ENCODE results near the gene ECM1. TPM values are rescaled to one million over a fixed set of nuclear protein-coding genes. Genes with fewer than 3 reads are reported as not detected.

ECM1 gene
- total and polyA plus RNA-seq, 2 donors, result 0.71 to 4.6 TPM

DNA sequence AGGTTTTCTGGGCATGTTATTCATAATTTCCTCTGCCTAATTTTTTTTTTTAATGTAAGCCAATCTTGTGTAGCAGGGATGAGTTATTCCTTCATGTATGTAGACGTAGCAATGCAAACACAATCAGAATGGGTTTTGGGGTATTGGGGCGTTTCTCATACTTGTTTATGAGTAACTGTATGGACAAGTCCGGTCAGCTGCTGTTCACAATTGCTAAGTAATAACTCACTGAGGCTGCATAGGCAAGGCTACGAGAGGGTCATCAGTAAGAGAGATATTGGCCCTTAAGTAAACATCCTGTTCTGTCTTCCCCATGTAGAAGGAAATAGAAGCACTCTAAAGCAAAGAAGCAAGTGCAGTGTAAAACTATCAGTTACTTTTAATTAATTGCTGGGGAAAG is 30.2 kb upstream of the ECM1 start:
- Histone ChIP-seq H3K4me3 (ENCODE audit: low read length in 2 of 2) (no peak overlapping the region), H3K4me1 (ENCODE audit: control insufficient read depth in 2 of 2, insufficient read depth in 2 of 2, low read length in 2 of 2) (no peaks in the 10 kb centered on the region), H3K9me3 (ENCODE audit: control insufficient read depth in 2 of 2, insufficient read depth in 1 of 2, low read length in 1 of 2) (no peaks in the 10 kb centered on the region), H3K36me3 (ENCODE audit: control insufficient read depth in 2 of 2, insufficient read depth in 2 of 2, low read length in 1 of 2) (peaks cover 4 to 16% of the 10 kb centered on the region in 2 donors), H3K27me3 (ENCODE audit: control insufficient read depth in 2 of 2, insufficient read depth in 1 of 2, low read length in 1 of 2) (no peaks in the 10 kb centered on the region), H3K27ac (ENCODE audit: low read depth in 1 of 2, low read length in 1 of 2) (no peak overlapping the region)
- 87% methylated on average over 4 of the region's 4 CpGs for WGBS
- no peak for DNase-seq (ENCODE audit: low read depth in 6 of 9, low spot score in 9 of 9)

DNA sequence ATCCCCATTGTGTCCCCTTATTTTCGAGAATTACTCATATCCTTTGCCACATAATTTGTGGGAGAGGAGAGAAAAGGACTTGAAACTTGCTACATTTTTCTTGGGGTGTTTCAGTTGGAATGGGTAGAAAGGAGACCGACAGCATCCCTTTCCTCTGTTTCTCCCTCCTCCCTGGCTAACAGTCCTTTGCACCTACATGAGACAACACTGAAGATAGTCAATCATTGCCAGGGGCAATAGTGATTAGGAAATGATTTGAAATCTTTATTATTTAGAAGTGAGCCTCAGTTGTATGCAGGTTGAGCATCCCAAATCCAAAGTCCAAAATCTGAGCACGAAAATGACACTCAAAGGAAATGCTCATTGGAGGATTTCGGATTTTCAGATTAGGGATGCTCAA is 28.5 kb upstream of the ECM1 start:
- H3K4me3 ChIP-seq (ENCODE audit: low read length in 2 of 2), result no peak overlapping the region
- H3K9me3 ChIP-seq (ENCODE audit: control insufficient read depth in 2 of 2, insufficient read depth in 1 of 2, low read length in 1 of 2), result no peaks in the 10 kb centered on the region
- H3K4me1 ChIP-seq (ENCODE audit: control insufficient read depth in 2 of 2, insufficient read depth in 2 of 2, low read length in 2 of 2), result no peaks in the 10 kb centered on the region
- no peak for DNase-seq (ENCODE audit: low read depth in 6 of 9, low spot score in 9 of 9)
- WGBS, result 87% methylated on average over 4 of the region's 4 CpGs
- no peaks in the 10 kb centered on the region for H3K27me3 ChIP-seq (ENCODE audit: control insufficient read depth in 2 of 2, insufficient read depth in 1 of 2, low read length in 1 of 2)
- H3K36me3 ChIP-seq (ENCODE audit: control insufficient read depth in 2 of 2, insufficient read depth in 2 of 2, low read length in 1 of 2), result peaks cover 0 to 5% of the 10 kb centered on the region in 2 donors
- no peak overlapping the region for H3K27ac ChIP-seq (ENCODE audit: low read depth in 1 of 2, low read length in 1 of 2)

- no peak overlapping the region for H3K4me3 ChIP-seq (ENCODE audit: low read length in 2 of 2)
- WGBS, result 84% methylated on average over 2 of the region's 2 CpGs
- peaks cover 0 to 2% of the 10 kb centered on the region in 2 donors for H3K36me3 ChIP-seq (ENCODE audit: control insufficient read depth in 2 of 2, insufficient read depth in 2 of 2, low read length in 1 of 2)
- no peak for DNase-seq (ENCODE audit: low read depth in 6 of 9, low spot score in 9 of 9)
- no peak overlapping the region for H3K27ac ChIP-seq (ENCODE audit: low read depth in 1 of 2, low read length in 1 of 2)
- H3K4me1 ChIP-seq (ENCODE audit: control insufficient read depth in 2 of 2, insufficient read depth in 2 of 2, low read length in 2 of 2), result no peaks in the 10 kb centered on the region
- no peaks in the 10 kb centered on the region for H3K27me3 ChIP-seq (ENCODE audit: control insufficient read depth in 2 of 2, insufficient read depth in 1 of 2, low read length in 1 of 2)
- no peaks in the 10 kb centered on the region for H3K9me3 ChIP-seq (ENCODE audit: control insufficient read depth in 2 of 2, insufficient read depth in 1 of 2, low read length in 1 of 2)
Observed at GRCh38 chr1:150479927-150480352, 28.0 kb upstream of the ECM1 start.

- 96% methylated on average over 5 of the region's 5 CpGs for WGBS
- H3K27ac ChIP-seq (ENCODE audit: low read depth in 1 of 2, low read length in 1 of 2), result no peak overlapping the region
Observed at GRCh38 chr1:150484431-150484830, 23.5 kb upstream of the ECM1 start.

DNA sequence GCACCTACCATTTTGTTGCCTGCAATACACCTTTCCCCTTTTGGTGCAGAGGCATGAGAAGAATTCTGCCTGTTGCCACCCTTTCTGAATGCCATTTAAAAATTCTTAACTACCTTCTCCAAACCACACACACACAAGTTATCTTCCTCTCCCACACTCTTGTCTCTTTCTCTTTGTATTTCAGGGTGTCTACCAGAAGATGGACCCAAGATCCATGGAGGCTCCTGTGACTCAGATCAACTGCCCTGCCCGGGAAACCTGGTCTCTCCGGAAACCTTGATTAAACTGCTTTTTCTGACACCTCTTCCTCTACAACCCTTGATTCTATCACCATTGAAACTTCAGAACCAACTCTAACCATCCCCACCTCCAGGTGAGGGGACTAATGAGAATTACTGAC is 23.0 kb upstream of the ECM1 start:
- H3K4me1 ChIP-seq (ENCODE audit: control insufficient read depth in 2 of 2, insufficient read depth in 2 of 2, low read length in 2 of 2), result peaks cover 6 to 8% of the 10 kb centered on the region in 2 donors
- no peak overlapping the region for H3K27ac ChIP-seq (ENCODE audit: low read depth in 1 of 2, low read length in 1 of 2)
- H3K27me3 ChIP-seq (ENCODE audit: control insufficient read depth in 2 of 2, insufficient read depth in 1 of 2, low read length in 1 of 2), result no peaks in the 10 kb centered on the region
- WGBS, result 67% methylated on average over 2 of the region's 2 CpGs
- H3K36me3 ChIP-seq (ENCODE audit: control insufficient read depth in 2 of 2, insufficient read depth in 2 of 2, low read length in 1 of 2), result peaks cover 0 to 4% of the 10 kb centered on the region in 2 donors
- H3K4me3 ChIP-seq (ENCODE audit: low read length in 2 of 2), result no peak overlapping the region
- no peaks in the 10 kb centered on the region for H3K9me3 ChIP-seq (ENCODE audit: control insufficient read depth in 2 of 2, insufficient read depth in 1 of 2, low read length in 1 of 2)
- DNase-seq (ENCODE audit: low read depth in 6 of 9, low spot score in 9 of 9), result no peak

More at GRCh38 chr1:150484431-150484830, 23.5 kb upstream of the ECM1 start:
- Histone ChIP-seq H3K9me3 (ENCODE audit: control insufficient read depth in 2 of 2, insufficient read depth in 1 of 2, low read length in 1 of 2) (no peaks in the 10 kb centered on the region), H3K27me3 (ENCODE audit: control insufficient read depth in 2 of 2, insufficient read depth in 1 of 2, low read length in 1 of 2) (no peaks in the 10 kb centered on the region), H3K36me3 (ENCODE audit: control insufficient read depth in 2 of 2, insufficient read depth in 2 of 2, low read length in 1 of 2) (peaks cover 0 to 4% of the 10 kb centered on the region in 2 donors), H3K4me3 (ENCODE audit: low read length in 2 of 2) (no peak overlapping the region), H3K4me1 (ENCODE audit: control insufficient read depth in 2 of 2, insufficient read depth in 2 of 2, low read length in 2 of 2) (peaks cover 6 to 8% of the 10 kb centered on the region in 2 donors)
- no peak for DNase-seq (ENCODE audit: low read depth in 6 of 9, low spot score in 9 of 9)

DNA sequence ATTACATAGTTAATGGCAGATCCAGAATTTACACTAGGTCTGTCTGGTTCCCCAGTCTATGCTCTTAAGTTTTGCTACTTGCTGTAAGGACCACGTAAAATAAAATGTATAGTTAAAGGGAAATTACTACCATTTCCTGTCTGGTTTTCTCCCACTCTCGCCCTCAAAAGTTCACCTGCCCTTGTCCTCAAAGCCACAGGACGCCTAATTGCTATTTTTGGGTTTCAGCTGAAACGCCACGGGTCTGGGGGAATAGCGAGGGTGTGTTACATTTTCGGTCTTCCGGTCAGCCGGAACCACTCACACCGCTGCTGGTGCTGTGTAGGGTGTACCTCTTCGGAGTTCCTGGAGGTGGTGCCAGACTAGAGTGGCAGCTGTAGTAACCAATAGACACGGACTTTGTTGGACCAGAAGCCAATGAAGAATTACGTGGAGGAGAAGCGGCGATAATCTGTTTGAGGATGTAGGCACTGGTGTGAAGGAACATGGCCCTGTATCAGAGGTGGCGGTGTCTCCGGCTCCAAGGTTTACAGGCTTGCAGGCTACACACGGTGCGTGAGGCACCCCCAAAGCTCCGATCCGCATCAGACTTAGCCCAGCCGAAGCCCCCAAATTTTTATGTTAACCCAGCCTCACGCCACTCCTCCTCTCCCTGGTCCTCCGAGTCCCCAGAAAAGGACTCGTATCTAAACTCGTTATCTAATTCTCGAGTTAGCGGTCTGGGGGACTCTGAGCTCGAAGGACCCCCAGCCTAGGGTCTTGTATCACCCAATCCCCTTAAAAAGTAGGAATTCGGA is 20.7 kb upstream of the ECM1 start, which contains the start of gene TARS2:
TARS2 (plus strand) TSS at position 454 of the 797 bp plus-strand sequence; CDS start at position 486, 32 bp downstream.
- Histone ChIP-seq H3K27ac (ENCODE audit: low read depth in 1 of 2, low read length in 1 of 2) (peak within 1 kb of the TSS; percentile 60 to 81), H3K4me1 (ENCODE audit: control insufficient read depth in 2 of 2, insufficient read depth in 2 of 2, low read length in 2 of 2) (peaks cover 6 to 8% of the 10 kb centered on the region in 2 donors), H3K36me3 (ENCODE audit: control insufficient read depth in 2 of 2, insufficient read depth in 2 of 2, low read length in 1 of 2) (peaks cover 13 to 17% of the 10 kb centered on the region in 2 donors), H3K9me3 (ENCODE audit: control insufficient read depth in 2 of 2, insufficient read depth in 1 of 2, low read length in 1 of 2) (no peaks in the 10 kb centered on the region), H3K27me3 (ENCODE audit: control insufficient read depth in 2 of 2, insufficient read depth in 1 of 2, low read length in 1 of 2) (no peaks in the 10 kb centered on the region), H3K4me3 (ENCODE audit: low read length in 2 of 2) (peak within 1 kb of the TSS; percentile 68 to 87)
- DNase-seq (ENCODE audit: low read depth in 6 of 9, low spot score in 9 of 9), result peak; percentile 88 to 99 (median 97)
- under 1% methylated on average over 30 of the region's 30 CpGs for WGBS

DNA sequence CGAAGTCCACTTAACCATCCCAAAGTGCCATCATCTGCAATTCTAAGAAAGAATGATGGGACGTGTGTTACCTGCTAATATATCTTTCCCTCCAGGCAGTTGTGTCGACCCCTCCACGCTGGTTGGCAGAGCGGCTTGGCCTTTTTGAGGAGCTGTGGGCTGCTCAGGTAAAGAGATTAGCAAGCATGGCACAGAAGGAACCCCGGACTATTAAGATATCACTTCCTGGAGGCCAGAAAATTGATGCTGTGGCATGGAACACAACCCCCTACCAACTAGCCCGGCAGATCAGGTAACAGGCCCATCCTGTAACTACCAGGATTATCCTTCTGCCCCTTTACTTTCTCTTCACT is 20.2 kb upstream of the ECM1 start:
- Histone ChIP-seq H3K4me3 (ENCODE audit: low read length in 2 of 2) (peak overlapping the region; percentile 68 to 87), H3K27me3 (ENCODE audit: control insufficient read depth in 2 of 2, insufficient read depth in 1 of 2, low read length in 1 of 2) (no peaks in the 10 kb centered on the region), H3K9me3 (ENCODE audit: control insufficient read depth in 2 of 2, insufficient read depth in 1 of 2, low read length in 1 of 2) (no peaks in the 10 kb centered on the region), H3K4me1 (ENCODE audit: control insufficient read depth in 2 of 2, insufficient read depth in 2 of 2, low read length in 2 of 2) (peaks cover 6 to 8% of the 10 kb centered on the region in 2 donors), H3K27ac (ENCODE audit: low read depth in 1 of 2, low read length in 1 of 2) (no peak overlapping the region), H3K36me3 (ENCODE audit: control insufficient read depth in 2 of 2, insufficient read depth in 2 of 2, low read length in 1 of 2) (peaks cover 17 to 22% of the 10 kb centered on the region in 2 donors)
- 6% methylated on average over 7 of the region's 7 CpGs for WGBS
- peak in 3 of 9 donors; percentile 4 to 13 (median 6) for DNase-seq (ENCODE audit: low read depth in 6 of 9, low spot score in 9 of 9)

DNA sequence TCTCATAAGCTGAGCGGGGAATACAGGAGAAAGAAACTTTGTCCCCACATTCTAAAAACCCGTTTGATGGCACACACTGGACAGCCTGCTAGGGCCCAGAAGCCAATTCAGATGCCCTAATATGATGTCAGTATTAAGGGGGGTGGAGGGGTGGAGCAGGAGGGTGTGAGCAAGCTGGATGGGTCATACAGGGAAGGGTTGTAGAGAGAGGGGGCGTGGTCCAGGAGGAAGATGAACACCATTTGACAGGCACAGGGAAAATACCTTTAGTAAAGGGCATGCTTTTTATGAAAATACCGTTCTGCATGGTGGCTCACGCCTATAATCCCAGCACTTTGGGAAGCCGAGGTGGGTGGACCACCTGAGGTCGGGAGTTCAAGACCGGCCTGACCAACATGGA is 14.7 kb upstream of the ECM1 start:
- H3K4me3 ChIP-seq (ENCODE audit: low read length in 2 of 2), result no peak overlapping the region
- no peak for DNase-seq (ENCODE audit: low read depth in 6 of 9, low spot score in 9 of 9)
- H3K36me3 ChIP-seq (ENCODE audit: control insufficient read depth in 2 of 2, insufficient read depth in 2 of 2, low read length in 1 of 2), result peaks cover 36 to 45% of the 10 kb centered on the region in 2 donors
- H3K9me3 ChIP-seq (ENCODE audit: control insufficient read depth in 2 of 2, insufficient read depth in 1 of 2, low read length in 1 of 2), result no peaks in the 10 kb centered on the region
- H3K27me3 ChIP-seq (ENCODE audit: control insufficient read depth in 2 of 2, insufficient read depth in 1 of 2, low read length in 1 of 2), result no peaks in the 10 kb centered on the region
- 98% methylated on average over 8 of the region's 8 CpGs for WGBS
- no peak overlapping the region for H3K27ac ChIP-seq (ENCODE audit: low read depth in 1 of 2, low read length in 1 of 2)
- H3K4me1 ChIP-seq (ENCODE audit: control insufficient read depth in 2 of 2, insufficient read depth in 2 of 2, low read length in 2 of 2), result peaks cover under 1 to 1% of the 10 kb centered on the region in 2 donors

DNA sequence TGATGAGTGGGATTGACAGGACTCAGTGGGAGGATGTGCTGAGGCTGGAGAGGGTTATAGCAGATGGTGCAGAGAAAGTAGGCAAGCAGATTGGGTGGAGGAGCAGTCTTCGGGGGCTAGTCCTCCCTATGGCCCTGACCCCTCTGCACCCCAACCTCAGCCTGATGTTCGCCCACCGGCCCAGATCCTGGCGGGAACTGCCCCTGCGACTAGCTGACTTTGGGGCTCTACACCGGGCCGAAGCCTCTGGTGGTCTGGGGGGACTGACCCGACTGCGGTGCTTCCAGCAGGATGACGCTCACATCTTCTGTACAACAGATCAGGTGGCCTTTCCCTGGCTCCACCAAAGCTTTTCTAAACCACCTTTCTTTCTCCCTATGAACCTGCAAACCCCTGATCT is 9.6 kb upstream of the ECM1 start:
- 99% methylated on average over 10 of the region's 10 CpGs for WGBS
- peaks cover 35 to 50% of the 10 kb centered on the region in 2 donors for H3K36me3 ChIP-seq (ENCODE audit: control insufficient read depth in 2 of 2, insufficient read depth in 2 of 2, low read length in 1 of 2)
- DNase-seq (ENCODE audit: low read depth in 6 of 9, low spot score in 9 of 9), result no peak
- no peaks in the 10 kb centered on the region for H3K27me3 ChIP-seq (ENCODE audit: control insufficient read depth in 2 of 2, insufficient read depth in 1 of 2, low read length in 1 of 2)
- no peaks in the 10 kb centered on the region for H3K9me3 ChIP-seq (ENCODE audit: control insufficient read depth in 2 of 2, insufficient read depth in 1 of 2, low read length in 1 of 2)
- no peak overlapping the region for H3K27ac ChIP-seq (ENCODE audit: low read depth in 1 of 2, low read length in 1 of 2)
- no peak overlapping the region for H3K4me3 ChIP-seq (ENCODE audit: low read length in 2 of 2)
- no peaks in the 10 kb centered on the region for H3K4me1 ChIP-seq (ENCODE audit: control insufficient read depth in 2 of 2, insufficient read depth in 2 of 2, low read length in 2 of 2)

Data from thymus (tissue), 11 donors.